ENCODE measurements around the gene POLE4. TPM values are rescaled to one million over a fixed set of nuclear protein-coding genes. Genes with fewer than 3 reads are reported as not detected.

The POLE4 gene
- total RNA-seq = 36.6 TPM
- long read RNA-seq, transcript POLE4-205 (4 exons, 1,248 nt) = major isoform, 16 of 17 reads
- long read RNA-seq, partial matches to known transcripts = 1 of 17 reads
- long read RNA-seq, other reads (novel, unspliced or antisense) = 0 of 17 reads

GRCh38 chr2:74958274-74959105, at the start of gene POLE4:
Gene POLE4 (plus strand): TSS chr2:74958643. CDS start chr2:74958680, 37 bp downstream.
- no peaks in the 10 kb centered on the region for H3K27me3 ChIP-seq (ENCODE audit: low read depth)
- TF ChIP-seq CTCF (IDR thresholded peaks at IDR 0.05; ENCODE audit: borderline replicate concordance) = no peak
- DNase-seq = peak; percentile 94
- peak within 1 kb of the TSS; percentile 93 for H3K27ac ChIP-seq (replicated peaks)
- peaks cover 10% of the 10 kb centered on the region for H3K4me1 ChIP-seq
- peaks cover under 1% of the 10 kb centered on the region for H3K9me3 ChIP-seq (replicated peaks)
- peaks cover 18% of the 10 kb centered on the region for H3K36me3 ChIP-seq
- peak within 1 kb of the TSS; percentile 72 for H3K4me3 ChIP-seq
- intact Hi-C loops (cut with micrococcal nuclease) = no loop called here

- intact Hi-C loops (cut with micrococcal nuclease) = no loop called here
These were observed 49.5 kb upstream of the POLE4 start for GRCh38 chr2:74908748-74909444.

GRCh38 chr2:74910245-74910644, 48.2 kb upstream of the POLE4 start:
- Histone ChIP-seq H3K4me3 (no peak overlapping the region), H3K36me3 (no peaks in the 10 kb centered on the region), H3K27ac (replicated peaks) (no peak overlapping the region), H3K4me1 (no peaks in the 10 kb centered on the region), H3K27me3 (ENCODE audit: low read depth) (peaks cover 76% of the 10 kb centered on the region), H3K9me3 (replicated peaks) (no peaks in the 10 kb centered on the region)
- TF ChIP-seq CTCF (IDR thresholded peaks at IDR 0.05; ENCODE audit: borderline replicate concordance) = no peak
- intact Hi-C loops (cut with micrococcal nuclease) = no loop called here
- no peak for DNase-seq

More at GRCh38 chr2:74908748-74909444, 49.5 kb upstream of the POLE4 start:
- no peak overlapping the region for H3K27ac ChIP-seq (replicated peaks)
- H3K27me3 ChIP-seq (ENCODE audit: low read depth) = peaks cover 64% of the 10 kb centered on the region
- no peak overlapping the region for H3K4me3 ChIP-seq
- no peaks in the 10 kb centered on the region for H3K36me3 ChIP-seq
- no peaks in the 10 kb centered on the region for H3K4me1 ChIP-seq
- TF ChIP-seq CTCF (IDR thresholded peaks at IDR 0.05; ENCODE audit: borderline replicate concordance) = no peak
- no peaks in the 10 kb centered on the region for H3K9me3 ChIP-seq (replicated peaks)
- no peak for DNase-seq

GRCh38 chr2:74911061-74911460, 47.4 kb upstream of the POLE4 start:
- H3K27me3 ChIP-seq (ENCODE audit: low read depth) = peaks cover 80% of the 10 kb centered on the region
- H3K9me3 ChIP-seq (replicated peaks) = no peaks in the 10 kb centered on the region
- no peaks in the 10 kb centered on the region for H3K4me1 ChIP-seq
- H3K27ac ChIP-seq (replicated peaks) = no peak overlapping the region
- no peaks in the 10 kb centered on the region for H3K36me3 ChIP-seq
- no peak for DNase-seq
- intact Hi-C loops (cut with micrococcal nuclease) = no loop called here
- H3K4me3 ChIP-seq = no peak overlapping the region
- TF ChIP-seq CTCF (IDR thresholded peaks at IDR 0.05; ENCODE audit: borderline replicate concordance) = no peak

GRCh38 chr2:74915743-74916142, 42.7 kb upstream of the POLE4 start:
- intact Hi-C loops (cut with micrococcal nuclease) = no loop called here

More at GRCh38 chr2:74915743-74916142, 42.7 kb upstream of the POLE4 start:
- TF ChIP-seq CTCF (IDR thresholded peaks at IDR 0.05; ENCODE audit: borderline replicate concordance) = no peak
- no peak overlapping the region for H3K4me3 ChIP-seq
- no peaks in the 10 kb centered on the region for H3K36me3 ChIP-seq
- H3K27ac ChIP-seq (replicated peaks) = no peak overlapping the region
- H3K4me1 ChIP-seq = peaks cover 4% of the 10 kb centered on the region
- DNase-seq = no peak
- peaks cover 83% of the 10 kb centered on the region for H3K27me3 ChIP-seq (ENCODE audit: low read depth)
- no peaks in the 10 kb centered on the region for H3K9me3 ChIP-seq (replicated peaks)
